GM23248 (cell line): ENCODE measurements around the gene YWHAG.

Experiments
- EZH2 ChIP-seq: fragments of 200-600 bp; sonication (generic); IDR thresholded peaks from 2 replicates; pipeline ENCODE4 v1.6.1; 2018; ENCODE audit warnings: antibody characterized with exemption, mild to moderate bottlenecking; ENCODE audit not compliant: insufficient read depth, poor library complexity, severe bottlenecking
- EZH2phosphoT487 ChIP-seq: fragments of 200-600 bp; sonication (generic); IDR thresholded peaks from 2 replicates; pipeline ENCODE4 v1.6.1; 2018; ENCODE audit warnings: antibody characterized with exemption, moderate library complexity, mild to moderate bottlenecking, low read depth; ENCODE audit not compliant: insufficient read depth

GRCh38 chr7:76386691-76387260, 28.0 kb upstream of the YWHAG start:
- no peak for TF ChIP-seq EZH2
- TF ChIP-seq EZH2phosphoT487, result no peak
